ENCODE data around the gene APCDD1L.
"Not testable (repeated sequence)": the region's sequence is repeated elsewhere in the genome, so short reads cannot be mapped to it uniquely, and the experiment has no call there.

The APCDD1L gene

DNA sequence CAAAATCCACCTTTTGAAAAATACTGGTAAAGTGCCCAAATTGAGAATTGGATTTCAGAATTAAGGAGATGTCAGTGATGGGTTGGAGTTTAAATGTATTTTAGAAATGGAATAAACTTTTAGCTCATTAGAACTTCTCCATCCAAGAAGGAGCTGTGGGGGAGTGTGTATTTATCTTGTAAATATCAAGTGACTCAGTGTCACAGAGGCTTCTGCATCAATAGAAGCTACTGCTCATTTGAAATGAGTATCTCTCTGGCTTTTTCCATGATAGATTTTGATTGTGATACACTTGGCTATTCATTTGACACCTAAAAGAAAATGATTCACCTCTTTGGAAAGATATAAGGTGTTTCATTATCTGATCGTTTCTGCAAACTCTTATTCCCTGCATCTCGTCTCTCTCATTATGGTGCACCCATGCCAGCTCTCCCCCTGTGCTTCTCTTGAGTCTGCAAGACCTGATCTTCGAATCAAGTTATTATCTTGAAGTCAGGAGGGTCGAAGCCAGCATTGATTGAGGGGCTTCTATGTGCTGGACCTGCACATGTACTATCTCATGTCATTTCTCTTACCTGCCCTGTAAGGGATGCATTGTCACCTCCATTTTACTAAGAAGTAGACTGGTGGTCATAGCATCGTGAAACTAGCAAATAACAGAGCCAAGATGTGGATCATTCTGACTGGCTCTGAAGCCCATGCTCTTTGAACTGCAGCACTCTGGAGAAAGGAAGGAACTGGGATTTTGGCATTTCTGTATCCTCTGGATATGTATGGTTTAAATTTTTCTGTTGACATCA is 96.0 kb downstream of the APCDD1L start:
- POLR2A ChIA-PET, result interaction anchor here (0.5 to 1.4 kb wide), 2 partner anchors 24 to 30 kb away, joined by 3 to 4 read pairs; partner anchors contain the start of gene VAPB

DNA sequence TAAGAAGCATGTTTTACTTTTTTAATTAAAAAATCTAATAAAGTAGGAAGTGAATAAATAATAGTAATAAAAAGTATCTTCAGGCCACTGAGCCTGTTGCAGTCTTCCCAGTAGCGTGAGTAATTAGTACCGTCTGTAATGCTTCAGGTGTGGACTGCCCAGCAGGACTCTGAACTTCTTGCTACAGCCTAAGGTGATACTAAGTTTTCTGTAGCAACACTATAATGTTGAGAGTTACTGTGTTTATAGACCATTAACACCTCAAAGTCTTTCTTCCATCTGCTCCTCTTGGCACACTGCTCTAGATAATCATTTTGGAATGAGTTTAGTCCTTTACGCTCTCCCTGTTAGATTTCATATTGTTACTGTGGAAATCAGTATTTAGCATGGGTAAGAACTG is 97.8 kb downstream of the APCDD1L start:
- no peak for DNase-seq (ENCODE audit: extremely low spot score)
- TF ChIP-seq, protein P1, sequence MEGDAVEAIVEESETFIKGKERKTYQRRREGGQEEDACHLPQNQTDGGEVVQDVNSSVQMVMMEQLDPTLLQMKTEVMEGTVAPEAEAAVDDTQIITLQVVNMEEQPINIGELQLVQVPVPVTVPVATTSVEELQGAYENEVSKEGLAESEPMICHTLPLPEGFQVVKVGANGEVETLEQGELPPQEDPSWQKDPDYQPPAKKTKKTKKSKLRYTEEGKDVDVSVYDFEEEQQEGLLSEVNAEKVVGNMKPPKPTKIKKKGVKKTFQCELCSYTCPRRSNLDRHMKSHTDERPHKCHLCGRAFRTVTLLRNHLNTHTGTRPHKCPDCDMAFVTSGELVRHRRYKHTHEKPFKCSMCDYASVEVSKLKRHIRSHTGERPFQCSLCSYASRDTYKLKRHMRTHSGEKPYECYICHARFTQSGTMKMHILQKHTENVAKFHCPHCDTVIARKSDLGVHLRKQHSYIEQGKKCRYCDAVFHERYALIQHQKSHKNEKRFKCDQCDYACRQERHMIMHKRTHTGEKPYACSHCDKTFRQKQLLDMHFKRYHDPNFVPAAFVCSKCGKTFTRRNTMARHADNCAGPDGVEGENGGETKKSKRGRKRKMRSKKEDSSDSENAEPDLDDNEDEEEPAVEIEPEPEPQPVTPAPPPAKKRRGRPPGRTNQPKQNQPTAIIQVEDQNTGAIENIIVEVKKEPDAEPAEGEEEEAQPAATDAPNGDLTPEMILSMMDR (IDR thresholded peaks at IDR 0.05; ENCODE audit: control extremely low read depth, extremely low read depth, low read depth, missing control alignments), result no peak
- ChIA-PET CTCF (interaction anchor here (1.3 to 1.7 kb wide), 2 partner anchors 25 to 30 kb away, joined by 3 to 7 read pairs; no protein-coding TSS in a partner anchor), POLR2A (no interaction called here)

More for the DNA sequence above, 96.0 kb downstream of the APCDD1L start:
- CTCF ChIA-PET, result interaction anchor here (1.1 to 2.1 kb wide), 5 partner anchors 14 to 32 kb away, joined by 3 to 8 read pairs (median 4); no protein-coding TSS in a partner anchor
- DNase-seq (ENCODE audit: extremely low spot score), result no peak
- TF ChIP-seq, protein P1 (IDR thresholded peaks at IDR 0.05; ENCODE audit: control extremely low read depth, extremely low read depth, low read depth, missing control alignments), result no peak

DNA sequence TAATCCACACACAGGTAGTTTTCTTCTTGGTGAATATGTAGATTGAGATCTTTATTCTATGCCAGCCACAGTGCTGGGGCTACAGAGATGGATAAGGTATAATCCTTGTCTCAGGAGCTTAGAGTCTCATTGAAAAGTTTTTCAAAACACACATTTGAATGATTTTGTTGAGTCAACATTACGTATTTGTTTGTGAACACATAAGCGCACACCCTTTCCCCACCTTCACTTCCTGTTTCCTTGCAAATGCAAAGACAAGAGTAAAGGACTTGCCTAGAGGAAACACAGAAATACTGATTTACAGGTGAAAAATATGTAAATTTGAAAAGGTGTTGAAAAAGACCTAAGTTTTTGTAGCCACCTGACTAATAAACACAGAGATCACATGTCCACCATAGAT is 98.4 kb downstream of the APCDD1L start:
- POLR2A ChIA-PET, result no interaction called here
- CTCF ChIA-PET, result no interaction called here
- TF ChIP-seq, protein P1 (IDR thresholded peaks at IDR 0.05; ENCODE audit: control extremely low read depth, extremely low read depth, low read depth, missing control alignments), result no peak
- no peak for DNase-seq (ENCODE audit: extremely low spot score)

DNA sequence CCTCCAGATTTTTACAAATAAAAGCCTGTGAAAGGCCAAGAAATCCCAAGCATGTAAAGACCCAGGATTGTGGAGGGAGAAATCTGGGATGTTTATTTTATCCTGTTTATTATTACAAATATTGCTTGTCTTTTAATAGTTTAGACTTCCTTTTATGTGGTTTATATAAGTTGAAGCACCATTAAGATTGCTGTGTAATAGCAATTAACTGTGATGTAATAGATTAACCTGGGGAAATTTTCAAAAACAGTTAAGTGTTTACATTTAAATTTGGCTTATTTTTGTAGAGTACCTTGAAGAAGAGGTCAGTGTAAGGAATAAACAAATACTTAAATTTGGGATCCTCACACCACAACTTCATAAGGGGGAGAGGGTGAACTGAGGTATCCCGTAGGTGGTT is 99.1 kb downstream of the APCDD1L start:
- DNase-seq (ENCODE audit: extremely low spot score), result no peak
- POLR2A ChIA-PET, result no interaction called here
- CTCF ChIA-PET, result no interaction called here
- TF ChIP-seq, protein P1 (IDR thresholded peaks at IDR 0.05; ENCODE audit: control extremely low read depth, extremely low read depth, low read depth, missing control alignments), result no peak

DNA sequence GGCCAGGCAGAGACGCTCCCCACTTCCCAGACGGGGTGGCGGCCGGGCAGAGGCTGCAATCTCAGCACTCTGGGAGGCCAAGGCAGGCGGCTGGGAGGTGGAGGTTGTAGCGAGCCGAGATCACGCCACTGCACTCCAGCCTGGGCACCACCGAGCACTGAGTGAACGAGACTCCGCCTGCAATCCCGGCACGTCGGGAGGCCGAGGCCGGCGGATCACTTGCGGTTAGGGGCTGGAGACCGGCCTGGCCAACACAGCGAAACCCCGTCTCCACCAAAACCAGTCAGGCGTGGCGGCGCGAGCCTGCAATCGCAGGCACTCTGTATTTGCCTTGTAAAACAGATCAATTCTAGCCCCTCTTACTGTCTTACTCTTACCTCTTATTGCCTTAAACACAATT is 100.4 kb downstream of the APCDD1L start:
- POLR2A ChIA-PET; CTCF ChIA-PET; DNase-seq (ENCODE audit: extremely low spot score): not testable (repeated sequence)

DNA sequence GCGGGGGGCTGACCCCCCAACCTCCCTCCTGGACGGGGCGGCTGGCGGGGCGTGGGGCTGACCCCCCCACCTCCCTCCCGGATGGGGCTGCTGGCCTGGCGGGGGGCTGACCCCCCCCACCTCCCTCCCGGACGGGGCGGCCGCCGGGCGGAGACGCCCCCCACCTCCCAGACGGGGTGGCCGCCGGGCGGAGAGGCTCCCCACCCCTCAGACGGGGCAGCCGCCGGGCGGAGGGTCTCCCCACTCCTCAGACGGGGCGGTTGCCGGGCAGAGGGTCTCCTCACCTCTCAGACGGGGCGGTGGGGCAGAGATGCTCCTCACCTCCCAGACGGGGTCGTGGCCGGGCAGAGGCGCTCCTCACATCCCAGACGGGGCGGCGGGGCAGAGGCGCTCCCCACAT is 101.0 kb downstream of the APCDD1L start:
- CTCF ChIA-PET; POLR2A ChIA-PET; DNase-seq (ENCODE audit: extremely low spot score): not testable (repeated sequence)

Data from GM10248 (cell line).